Anterior cingulate cortex (tissue), 58 donors: ENCODE measurements around the gene PCGF3.

Experiments used
- DNase-seq, 58 donors: peaks; one replicate each; lab custom pipeline; 2025; lab: John Stamatoyannopoulos, UW

The PCGF3 gene

GRCh38 chr4:705278-706082 lies at the start of gene PCGF3:
Gene PCGF3 (plus strand): TSS chr4:705832. CDS start chr4:733681, 27,849 bp downstream.
- peak; percentile 26 to 97 (median 92) for DNase-seq

DNA sequence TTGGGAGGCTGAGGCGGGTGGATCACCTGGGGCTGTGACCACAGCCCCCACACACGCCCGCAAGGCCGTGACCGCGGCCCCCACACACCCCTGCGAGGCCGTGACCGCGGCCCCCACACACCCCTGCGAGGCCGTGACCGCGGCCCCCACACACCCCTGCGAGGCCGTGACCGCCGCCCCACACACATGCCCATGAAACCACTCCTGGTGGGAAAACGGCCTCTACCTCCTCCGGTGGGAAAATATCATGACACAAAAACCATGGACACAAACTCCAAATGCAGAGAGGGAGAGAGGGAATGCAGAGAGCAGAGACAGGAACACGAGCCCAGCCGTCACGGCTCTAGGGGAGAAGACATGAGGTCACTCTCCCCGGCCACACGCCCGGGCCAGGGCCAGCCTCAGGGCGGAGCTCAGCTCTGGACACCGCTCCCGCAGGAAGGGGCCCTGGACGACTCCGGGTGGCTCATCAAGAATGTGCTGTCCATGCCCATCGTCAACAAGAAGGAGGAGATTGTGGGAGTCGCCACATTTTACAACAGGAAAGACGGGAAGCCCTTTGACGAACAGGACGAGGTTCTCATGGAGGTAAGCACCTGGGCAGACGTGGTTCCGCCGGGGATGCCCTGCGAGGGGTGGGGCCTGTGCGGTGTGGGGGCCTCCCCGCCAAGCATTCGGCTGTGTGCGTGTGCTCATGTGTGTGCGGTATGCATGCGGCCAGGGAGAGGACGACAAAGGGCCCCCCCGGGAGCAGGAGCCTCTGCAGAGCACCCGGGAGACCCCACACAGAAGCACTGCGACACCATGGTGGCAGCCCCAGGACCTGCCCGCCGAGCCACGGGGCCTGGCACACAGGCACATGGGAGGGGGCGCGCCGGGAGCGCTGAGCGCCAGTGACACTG lies 48.9 kb upstream of the PCGF3 start:
- DNase-seq, result no peak

GRCh38 chr4:657338-657833 lies 48.2 kb upstream of the PCGF3 start:
- no peak for DNase-seq

DNA sequence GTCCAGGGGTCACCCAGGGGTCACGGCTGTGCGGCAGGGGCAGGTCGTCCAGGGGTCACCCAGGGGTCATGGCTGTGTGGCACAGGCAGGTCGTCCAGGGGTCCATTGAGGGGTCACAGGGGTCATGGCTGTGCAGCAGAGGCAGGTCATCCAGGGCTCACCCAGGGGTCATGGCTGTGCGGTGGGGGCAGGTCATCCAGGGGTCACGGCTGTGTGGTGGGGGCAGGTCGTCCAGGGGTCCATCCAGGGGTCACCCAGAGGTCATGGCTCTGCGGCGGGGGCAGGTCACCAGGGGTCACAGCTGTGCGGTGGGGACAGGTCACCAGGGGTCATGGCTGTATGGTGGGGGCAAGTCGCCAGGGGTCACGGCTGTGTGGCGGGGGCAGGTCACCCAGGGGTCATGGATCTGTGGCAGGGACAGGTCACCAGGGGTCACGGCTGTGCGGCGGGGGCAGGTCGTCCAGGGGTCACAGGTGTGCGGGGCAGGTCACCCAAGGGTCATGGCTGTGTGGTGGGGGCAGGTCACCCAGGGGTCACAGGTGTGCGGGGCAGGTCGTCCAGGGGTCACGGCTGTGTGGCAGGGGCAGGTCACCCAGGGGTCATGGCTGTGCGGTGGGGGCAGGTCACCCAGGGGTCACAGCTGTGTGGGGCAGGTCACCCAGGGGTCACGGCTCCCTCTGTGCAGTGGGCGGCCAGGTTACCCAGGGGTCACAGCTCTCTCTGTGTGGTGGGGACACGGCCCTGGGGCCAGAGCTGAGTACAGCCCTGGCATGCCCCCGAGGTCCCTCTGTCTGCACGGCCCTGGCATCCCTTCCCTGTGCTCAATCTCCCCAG lies 47.6 kb upstream of the PCGF3 start:
- no peak for DNase-seq

GRCh38 chr4:658681-659667 lies 46.7 kb upstream of the PCGF3 start:
- DNase-seq, result no peak

GRCh38 chr4:659851-660250 lies 45.8 kb upstream of the PCGF3 start:
- DNase-seq, result no peak

DNA sequence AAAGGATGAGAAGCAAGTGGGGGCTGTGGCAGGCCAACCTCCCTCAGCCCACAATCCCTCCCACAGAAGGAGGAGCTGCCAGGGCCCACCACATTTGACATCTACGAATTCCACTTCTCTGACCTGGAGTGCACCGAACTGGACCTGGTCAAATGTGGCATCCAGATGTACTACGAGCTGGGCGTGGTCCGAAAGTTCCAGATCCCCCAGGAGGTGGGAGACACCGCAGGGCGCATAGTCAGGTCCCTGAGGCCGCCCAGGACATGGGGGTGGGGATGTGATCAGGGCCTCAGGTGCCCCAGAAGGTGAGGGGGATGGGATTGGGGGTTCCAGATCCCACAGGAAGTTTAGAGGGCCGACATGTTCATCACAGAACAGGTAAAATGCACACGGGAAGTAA lies 45.2 kb upstream of the PCGF3 start:
- no peak for DNase-seq

DNA sequence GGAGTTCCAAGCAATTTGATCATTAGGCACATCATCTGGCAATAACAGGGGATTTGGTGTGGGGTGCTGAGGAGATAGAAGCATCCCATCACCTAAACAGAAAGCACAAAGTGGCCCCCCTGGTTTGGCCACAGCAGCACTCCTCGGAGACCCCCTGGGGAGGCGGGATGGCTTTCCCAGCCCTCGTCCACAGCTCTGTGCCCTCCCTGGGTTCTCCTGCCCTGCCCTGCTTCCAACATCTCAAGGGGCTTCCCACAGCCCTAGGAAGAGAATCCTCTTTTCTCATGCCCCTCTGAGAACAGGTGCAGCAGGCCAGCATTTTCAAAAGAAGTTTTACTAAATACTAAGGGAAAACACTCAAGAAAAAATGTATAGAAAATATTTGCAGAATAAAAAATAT lies 44.4 kb upstream of the PCGF3 start:
- no peak for DNase-seq

- DNase-seq, result no peak
These were observed 43.5 kb upstream of the PCGF3 start for GRCh38 chr4:661881-662761.

- DNase-seq, result no peak
These were observed 42.6 kb upstream of the PCGF3 start for GRCh38 chr4:663046-663437.

GRCh38 chr4:663438-664428 lies 41.9 kb upstream of the PCGF3 start:
- peak in 21 of 58 donors; percentile 14 to 71 (median 34) for DNase-seq

- no peak for DNase-seq
These were observed 40.9 kb upstream of the PCGF3 start for GRCh38 chr4:664713-665231.

DNA sequence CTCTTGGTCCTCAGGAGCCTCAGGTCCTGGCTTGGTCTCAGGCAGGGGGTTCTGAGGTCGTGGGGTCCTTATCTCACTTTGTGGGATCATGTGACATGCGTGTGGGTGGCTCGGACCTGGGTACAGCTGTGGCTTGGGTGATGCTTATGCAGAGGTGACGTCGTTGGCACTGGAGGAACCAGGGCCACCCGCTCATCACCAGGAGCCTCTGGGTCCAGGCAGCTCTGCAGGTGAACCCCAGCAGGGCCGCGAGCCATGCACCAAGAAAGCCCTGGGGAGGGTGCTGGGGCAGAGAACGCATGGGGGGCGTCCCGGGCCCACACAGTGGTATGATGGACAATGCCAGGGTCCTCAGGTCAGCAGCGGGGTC lies 40.3 kb upstream of the PCGF3 start:
- no peak for DNase-seq

DNA sequence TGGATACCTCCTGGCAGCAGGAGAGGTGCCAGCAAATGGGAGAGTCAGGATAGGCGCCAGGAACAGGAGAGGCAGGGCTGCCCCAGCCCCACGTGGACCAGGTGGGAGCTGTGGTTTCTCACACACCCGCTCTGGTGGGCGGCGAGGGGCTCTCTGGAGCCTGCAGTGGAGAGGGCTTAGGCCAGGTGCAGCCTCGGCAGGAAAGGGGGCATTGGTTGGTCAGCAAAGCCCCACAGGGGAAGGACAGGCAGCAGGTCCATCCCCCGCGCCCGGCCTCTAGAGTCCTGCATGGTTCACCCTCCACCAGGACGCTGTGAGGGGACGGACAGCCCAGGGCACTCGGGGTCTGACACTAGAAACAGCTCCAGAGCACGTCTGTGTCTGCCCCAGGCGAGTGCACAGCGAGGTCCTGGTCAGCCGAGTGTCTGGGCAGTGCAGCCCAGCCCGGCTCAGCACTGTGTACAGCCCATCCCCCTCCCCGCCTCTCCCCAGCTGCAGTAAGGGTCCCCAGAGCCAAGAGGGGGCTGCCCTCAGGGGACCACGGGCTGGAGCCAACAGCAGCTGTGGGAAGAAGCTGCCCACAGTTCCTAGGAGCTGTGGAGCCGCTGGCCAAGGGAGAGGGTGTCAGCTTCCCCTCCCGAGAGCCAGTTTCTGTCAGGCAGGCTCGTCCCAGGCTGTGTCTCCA lies 39.7 kb upstream of the PCGF3 start:
- DNase-seq, result peak in 4 of 58 donors; percentile 28 to 68 (median 42)

DNA sequence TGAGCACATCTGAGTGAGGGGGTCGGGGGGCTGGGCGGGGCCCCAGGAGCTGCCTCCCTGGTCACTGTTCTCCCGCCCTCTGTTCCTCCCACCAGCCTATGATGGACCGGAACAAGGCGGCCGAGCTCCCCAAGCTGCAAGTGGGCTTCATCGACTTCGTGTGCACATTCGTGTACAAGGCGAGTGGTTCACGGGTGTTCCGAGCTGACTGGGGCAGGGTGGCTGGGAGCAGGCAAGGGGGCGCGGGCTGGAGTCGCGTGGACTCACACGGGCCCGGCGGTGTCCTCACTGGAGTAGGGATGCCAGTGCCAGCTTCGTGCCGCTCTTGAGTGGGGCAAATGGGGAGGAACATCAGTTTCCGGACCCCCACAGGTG lies 39.2 kb upstream of the PCGF3 start:
- no peak for DNase-seq
